Right lobe of liver (tissue), 6 donors: ENCODE data around the gene CLCN7. TPM values are rescaled to one million over a fixed set of nuclear protein-coding genes. Genes with fewer than 3 reads are reported as not detected.

Source experiments
- ATAC-seq, 4 donors: fragments of 200-7000 bp; cut with Tn5 transposase; one replicate each; pipeline ENCODE4 v1.9.1; 2020; ENCODE audit warnings: mild to moderate bottlenecking in 4 of 4, moderate library complexity in 4 of 4
- DNase-seq, 3 donors: peaks; one replicate each; pipeline ENCODE4 v3.0.0-alpha.2; 2020
- H3K27ac ChIP-seq, 3 donors: fragments of 200-600 bp; one replicate each; pipeline ENCODE4 v1.8.0; 2022
- H3K27me3 ChIP-seq, 2 donors: fragments of 200-600 bp; one replicate each; pipeline ENCODE4 v1.8.0; 2022
- H3K36me3 ChIP-seq, 4 donors: fragments of 200-600 bp; sonication (generic) in 1 of 4; one replicate each; pipeline versions ENCODE4 v1.5.1 to v1.8.0; 2017 to 2022; ENCODE audit warnings: control low read depth in 1 of 4
- H3K4me1 ChIP-seq, 4 donors: fragments of 200-600 bp; sonication (generic) in 1 of 4; one replicate each; pipeline versions ENCODE4 v1.5.1 to v1.8.0; 2017 to 2022; ENCODE audit warnings: control low read depth in 1 of 4
- H3K4me3 ChIP-seq, 3 donors: fragments of 200-600 bp; one replicate each; pipeline ENCODE4 v1.8.0; 2022
- H3K9me3 ChIP-seq, 4 donors: fragments of 200-600 bp; sonication (generic) in 1 of 4; one replicate each; pipeline versions ENCODE4 v1.5.1 to v1.8.0; 2017 to 2022; ENCODE audit warnings: control low read depth in 1 of 4
- CTCF ChIP-seq, 4 donors: fragments of 200-600 bp in 3 of 4; fragments of 450-650 bp in 1 of 4; IDR thresholded peaks; one replicate each; pipeline versions ENCODE4 v1.5.1 to v1.8.0; 2016 to 2022; ENCODE audit warnings: antibody characterized with exemption in 4 of 4, mild to moderate bottlenecking in 2 of 4
- POLR2A ChIP-seq: fragments of 450-650 bp; IDR thresholded peaks from one replicate; pipeline ENCODE4 v1.6.1; 2017; ENCODE audit warnings: antibody characterized with exemption, mild to moderate bottlenecking
- WGBS: methylation state at CpG from one replicate; pipeline ENCODE4 v1.1.6; 2018; ENCODE audit warnings: low coverage, low lambda C conversion rate; ENCODE audit not compliant: insufficient coverage; ENCODE audit errors: missing lambda C conversion rate; 5-methylcytosine and 5-hydroxymethylcytosine counted together
- intact Hi-C, 2 donors: fragments of 100-400 bp; cut with DNase I; formaldehyde crosslinking; loops; one replicate each; pipeline versions ENCODE4 v1.11.2 to v1.14.1; 2022
- total RNA-seq, 6 experiments: library from RNA; depleted of rRNA in 2 of 6; stranded (reverse); fragments of >200 nt in 2 of 6; fragmentation: NEBNext Ultra II Directional in 3 of 6; extraction: Animal tissue kit (Norgen Biotek cat#: 25700) in 3 of 6; gene quantifications; one replicate each; pipeline versions ENCODE4 v1.1.0 to v1.2.4, GENCODE V29; 2016 to 2023
- donor health status: DM: no; HTN: yes; CAD: no.
- donor health status: DM: no; HTN: no; CAD: no.
- donor health status: DM: no; HTN: no; CAD: no.
- donor health status: DM: no; HTN: yes; CAD: no.
- donor health status: DM: no; HTN: yes; CAD: no.

Gene CLCN7
- total RNA-seq, 6 experiments from 2014 or later: 36.0 to 50.8 (median 40.8) TPM

GRCh38 chr16:1403036-1403435 lies 71.8 kb downstream of the CLCN7 start:
- intact Hi-C loops: no loop called here
- Histone ChIP-seq H3K36me3 (peaks cover 0 to 33% (median 5%) of the 10 kb centered on the region in 4 donors), H3K4me1 (peaks cover 0 to 5% (median 0%) of the 10 kb centered on the region in 4 donors), H3K27me3 (no peaks in the 10 kb centered on the region), H3K4me3 (no peak overlapping the region), H3K27ac (no peak overlapping the region), H3K9me3 (no peaks in the 10 kb centered on the region)
- TF ChIP-seq POLR2A (no peak), CTCF (IDR thresholded peaks at IDR 0.05) (no peak)
- ATAC-seq (no peak), DNase-seq (no peak)
- WGBS: no CpG with 5 or more reads among the region's 22 CpGs

- DNase-seq: no peak
- intact Hi-C loops: no loop called here
- no peak for ATAC-seq
- no peaks in the 10 kb centered on the region for H3K27me3 ChIP-seq
- H3K9me3 ChIP-seq: no peaks in the 10 kb centered on the region
- peaks cover 0 to 33% (median 5%) of the 10 kb centered on the region in 4 donors for H3K36me3 ChIP-seq
- WGBS: no CpG with 5 or more reads among the region's 13 CpGs
- H3K4me1 ChIP-seq: no peaks in the 10 kb centered on the region
- no peak overlapping the region for H3K27ac ChIP-seq
- no peak overlapping the region for H3K4me3 ChIP-seq
- TF ChIP-seq CTCF (IDR thresholded peaks at IDR 0.05) (no peak), POLR2A (no peak)
These were observed 73.1 kb downstream of the CLCN7 start for GRCh38 chr16:1401758-1402154.

GRCh38 chr16:1401061-1401757 lies 73.6 kb downstream of the CLCN7 start:
- TF ChIP-seq POLR2A: no peak
- TF ChIP-seq CTCF (IDR thresholded peaks at IDR 0.05): no peak
- Histone ChIP-seq H3K27me3 (no peaks in the 10 kb centered on the region), H3K27ac (no peak overlapping the region), H3K4me1 (no peaks in the 10 kb centered on the region), H3K36me3 (peaks cover 0 to 33% (median 5%) of the 10 kb centered on the region in 4 donors), H3K4me3 (no peak overlapping the region), H3K9me3 (no peaks in the 10 kb centered on the region)
- ATAC-seq (no peak), DNase-seq (no peak)
- intact Hi-C loops: no loop called here
- 83% methylated on average over 3 of the region's 29 CpGs for WGBS

- 100% methylated on average over 1 of the region's 38 CpGs for WGBS
These were observed 75.8 kb downstream of the CLCN7 start for GRCh38 chr16:1398826-1399581.

More at GRCh38 chr16:1398826-1399581, 75.8 kb downstream of the CLCN7 start:
- Histone ChIP-seq H3K4me1 (no peaks in the 10 kb centered on the region), H3K4me3 (no peak overlapping the region), H3K9me3 (no peaks in the 10 kb centered on the region), H3K27me3 (no peaks in the 10 kb centered on the region), H3K27ac (no peak overlapping the region), H3K36me3 (peaks cover 0 to 33% (median 5%) of the 10 kb centered on the region in 4 donors)
- DNase-seq (no peak), ATAC-seq (peak in 1 of 4 donors; percentile 22)
- TF ChIP-seq POLR2A (no peak), CTCF (IDR thresholded peaks at IDR 0.05) (no peak)
- intact Hi-C loops: no loop called here
